ENCODE data around the gene EP400. TPM values are rescaled to one million over a fixed set of nuclear protein-coding genes. Genes with fewer than 3 reads are reported as not detected.

Gene EP400
- total and polyA plus RNA-seq, 2 donors (not counting 1 experiment from before 2014, with no cell fraction given): 3.4 to 12.4 TPM

- Histone ChIP-seq H3K79me2 (ENCODE audit: control insufficient read depth, insufficient read depth, low read length) (no peaks in the 10 kb centered on the region), H3K27me3 (ENCODE audit: control insufficient read depth, insufficient read depth, low read length) (no peaks in the 10 kb centered on the region), H3K9ac (ENCODE audit: insufficient read depth, low read length) (no peak overlapping the region), H2AFZ (ENCODE audit: low read length) (no peak overlapping the region), H3K9me3 (ENCODE audit: control insufficient read depth, insufficient read depth, low read depth, low read length) (no peaks in the 10 kb centered on the region), H4K20me1 (ENCODE audit: control insufficient read depth, extremely low read depth, insufficient read depth, low read length) (no peaks in the 10 kb centered on the region), H3K27ac (ENCODE audit: insufficient read depth, low read length) (no peak overlapping the region), H3K36me3 (ENCODE audit: control insufficient read depth, insufficient read depth, low read length) (peaks cover 23% of the 10 kb centered on the region), H3K4me2 (ENCODE audit: extremely low read depth, insufficient read depth, low read length) (no peak overlapping the region), H3K4me1 (ENCODE audit: control insufficient read depth, extremely low read depth, insufficient read depth, low read length) (no peaks in the 10 kb centered on the region), H3K4me3 (replicated peaks in 1 of 4; ENCODE audit: control extremely low read depth in 1 of 4, insufficient read depth in 1 of 4, low read depth in 3 of 4, low read length in 4 of 4) (no peak overlapping the region)
- TF ChIP-seq EZH2 (IDR thresholded peaks at IDR 0.05; ENCODE audit: low read length, missing control alignments): no peak
- no peak for TF ChIP-seq CTCF (conservative IDR thresholded peaks at IDR 0.05 in 1 of 2, IDR thresholded peaks at IDR 0.05 in 1 of 2; ENCODE audit: low read depth in 1 of 2, low read length in 2 of 2)
- DNase-seq (ENCODE audit: low read depth in 2 of 2): no peak
Measured at GRCh38 chr12:132114667-132115066, 164.9 kb downstream of the EP400 start.

DNA sequence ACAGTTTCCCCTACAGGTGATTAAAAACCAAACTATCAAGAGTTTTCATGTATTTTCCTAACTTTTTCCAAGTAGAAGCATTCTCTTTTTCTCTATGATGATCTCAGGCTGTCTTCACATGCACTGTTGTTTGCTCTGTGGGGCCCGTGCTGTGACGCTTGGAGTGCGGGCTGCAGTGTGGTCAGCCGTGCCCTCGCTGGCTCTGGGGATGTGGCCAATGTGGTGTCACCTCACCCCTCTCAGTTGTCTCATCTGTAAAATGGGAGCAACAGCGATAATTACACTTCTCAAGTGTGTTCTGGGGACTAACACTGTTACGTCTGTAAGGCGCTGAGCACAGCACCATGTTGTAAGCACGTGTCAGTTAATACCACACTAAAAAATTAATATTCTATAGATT is 165.8 kb downstream of the EP400 start:
- no peaks in the 10 kb centered on the region for H3K27me3 ChIP-seq (ENCODE audit: control insufficient read depth, insufficient read depth, low read length)
- peaks cover 23% of the 10 kb centered on the region for H3K36me3 ChIP-seq (ENCODE audit: control insufficient read depth, insufficient read depth, low read length)

DNA sequence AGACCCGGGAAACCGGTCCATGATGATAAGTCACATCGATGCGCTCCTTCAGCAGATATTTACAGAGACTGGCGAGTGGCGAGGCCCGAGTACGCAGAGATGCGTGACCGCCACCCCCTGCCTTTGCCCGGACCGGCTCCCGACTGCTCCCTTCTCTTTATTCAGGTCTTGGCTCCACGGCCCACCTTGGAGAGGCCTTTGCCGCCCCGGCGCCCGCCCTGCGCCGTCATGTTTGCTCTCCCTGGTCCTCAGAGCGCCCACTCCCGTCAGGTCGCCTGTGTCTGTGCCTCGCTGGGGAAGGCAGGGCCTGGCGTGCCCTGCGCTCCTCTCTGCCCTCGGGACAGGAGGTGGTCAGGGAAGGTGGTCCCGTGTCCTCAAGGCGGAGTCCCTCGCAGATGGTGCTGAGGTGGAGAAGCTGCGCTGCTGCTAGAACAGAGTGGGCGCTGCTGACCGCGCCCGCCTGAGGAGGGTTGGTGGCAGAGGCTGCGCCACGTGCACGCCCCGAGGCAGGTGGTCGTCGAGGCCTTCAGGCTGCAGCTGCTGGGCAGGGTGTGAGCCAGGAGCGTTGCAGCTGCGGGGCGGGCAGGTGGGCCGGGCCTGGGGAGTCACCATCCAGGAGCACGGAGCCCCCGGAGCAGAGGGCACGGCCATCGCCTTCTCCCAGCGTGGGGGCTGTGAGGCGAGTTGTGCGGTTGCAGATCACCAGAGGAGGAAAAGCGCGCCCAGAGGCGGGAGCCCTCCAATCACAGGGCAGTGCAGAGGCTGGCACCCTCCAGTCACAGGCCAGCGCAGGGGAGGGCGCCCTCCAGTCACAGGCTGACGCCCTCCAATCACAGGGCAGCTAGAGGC is 167.2 kb downstream of the EP400 start:
- no peaks in the 10 kb centered on the region for H4K20me1 ChIP-seq (ENCODE audit: control insufficient read depth, extremely low read depth, insufficient read depth, low read length)
- no peak overlapping the region for H2AFZ ChIP-seq (ENCODE audit: low read length)
- H3K36me3 ChIP-seq (ENCODE audit: control insufficient read depth, insufficient read depth, low read length): peaks cover 18% of the 10 kb centered on the region
- no peak for DNase-seq (ENCODE audit: low read depth in 2 of 2)
- H3K4me3 ChIP-seq (replicated peaks in 1 of 4; ENCODE audit: control extremely low read depth in 1 of 4, insufficient read depth in 1 of 4, low read depth in 3 of 4, low read length in 4 of 4): no peak overlapping the region
- H3K4me2 ChIP-seq (ENCODE audit: extremely low read depth, insufficient read depth, low read length): no peak overlapping the region
- H3K9me3 ChIP-seq (ENCODE audit: control insufficient read depth, insufficient read depth, low read depth, low read length): no peaks in the 10 kb centered on the region
- no peak overlapping the region for H3K27ac ChIP-seq (ENCODE audit: insufficient read depth, low read length)
- H3K4me1 ChIP-seq (ENCODE audit: control insufficient read depth, extremely low read depth, insufficient read depth, low read length): no peaks in the 10 kb centered on the region
- H3K9ac ChIP-seq (ENCODE audit: insufficient read depth, low read length): no peak overlapping the region
- TF ChIP-seq CTCF (conservative IDR thresholded peaks at IDR 0.05 in 1 of 2, IDR thresholded peaks at IDR 0.05 in 1 of 2; ENCODE audit: low read depth in 1 of 2, low read length in 2 of 2) (no peak), EZH2 (IDR thresholded peaks at IDR 0.05; ENCODE audit: low read length, missing control alignments) (no peak)
- no peaks in the 10 kb centered on the region for H3K27me3 ChIP-seq (ENCODE audit: control insufficient read depth, insufficient read depth, low read length)
- H3K79me2 ChIP-seq (ENCODE audit: control insufficient read depth, insufficient read depth, low read length): no peaks in the 10 kb centered on the region

More for the DNA sequence above, 165.8 kb downstream of the EP400 start:
- no peak overlapping the region for H2AFZ ChIP-seq (ENCODE audit: low read length)
- no peak overlapping the region for H3K4me2 ChIP-seq (ENCODE audit: extremely low read depth, insufficient read depth, low read length)
- no peak for DNase-seq (ENCODE audit: low read depth in 2 of 2)
- H3K27ac ChIP-seq (ENCODE audit: insufficient read depth, low read length): no peak overlapping the region
- no peak overlapping the region for H3K9ac ChIP-seq (ENCODE audit: insufficient read depth, low read length)
- H3K4me3 ChIP-seq (replicated peaks in 1 of 4; ENCODE audit: control extremely low read depth in 1 of 4, insufficient read depth in 1 of 4, low read depth in 3 of 4, low read length in 4 of 4): no peak overlapping the region
- no peaks in the 10 kb centered on the region for H3K79me2 ChIP-seq (ENCODE audit: control insufficient read depth, insufficient read depth, low read length)
- H3K4me1 ChIP-seq (ENCODE audit: control insufficient read depth, extremely low read depth, insufficient read depth, low read length): no peaks in the 10 kb centered on the region
- TF ChIP-seq EZH2 (IDR thresholded peaks at IDR 0.05; ENCODE audit: low read length, missing control alignments) (no peak), CTCF (conservative IDR thresholded peaks at IDR 0.05 in 1 of 2, IDR thresholded peaks at IDR 0.05 in 1 of 2; ENCODE audit: low read depth in 1 of 2, low read length in 2 of 2) (no peak)
- H3K9me3 ChIP-seq (ENCODE audit: control insufficient read depth, insufficient read depth, low read depth, low read length): no peaks in the 10 kb centered on the region
- no peaks in the 10 kb centered on the region for H4K20me1 ChIP-seq (ENCODE audit: control insufficient read depth, extremely low read depth, insufficient read depth, low read length)
